C1 segment of cervical spinal cord (tissue), 14 donors: ENCODE data around the gene BEAN1.
"Not testable (repeated sequence)": the region's sequence is repeated elsewhere in the genome, so short reads cannot be mapped to it uniquely, and the experiment has no call there.

Source experiments
- DNase-seq, 14 donors: peaks; one replicate each; lab custom pipeline; 2025; lab: John Stamatoyannopoulos, UW

BEAN1 gene

DNA sequence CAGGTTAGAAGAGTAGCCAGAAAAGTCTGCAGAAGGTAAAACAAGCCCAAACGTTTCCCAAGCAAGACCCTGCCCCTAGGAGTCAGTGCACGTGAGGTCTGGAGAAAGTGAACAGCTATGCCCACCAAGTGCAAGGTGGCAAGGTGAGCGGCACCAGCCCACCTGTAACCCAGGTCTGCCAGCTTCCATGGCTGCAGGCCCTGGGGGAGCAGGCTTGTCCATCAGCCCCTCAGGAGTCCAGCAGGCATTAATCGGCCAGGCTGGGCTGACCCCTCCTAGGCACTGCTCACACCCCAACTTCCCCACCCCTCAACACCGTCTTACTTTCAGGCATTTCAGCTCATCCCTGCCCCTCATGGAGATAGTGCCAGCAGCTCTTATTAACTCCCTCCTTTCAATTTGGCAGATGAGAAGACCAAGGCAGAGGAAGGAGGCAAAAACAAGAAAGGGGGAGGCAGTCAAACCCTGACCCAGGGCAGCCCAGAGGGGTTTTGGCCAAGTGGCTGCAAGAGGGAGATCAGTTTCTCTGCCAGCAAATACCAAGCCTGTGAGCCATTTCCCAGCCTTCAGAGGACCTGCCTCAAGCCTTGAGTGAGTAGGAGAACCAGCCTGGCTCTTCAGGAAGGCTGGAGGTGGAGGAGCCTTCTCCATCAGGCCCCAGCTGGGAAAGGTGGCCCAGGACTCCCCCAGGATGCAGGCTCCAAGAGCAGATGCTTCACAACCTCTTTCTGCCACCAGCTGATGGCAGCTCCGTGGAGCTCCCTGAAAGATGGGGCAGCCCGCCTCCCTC is 14.7 kb downstream of the BEAN1 start:
- DNase-seq = no peak

DNA sequence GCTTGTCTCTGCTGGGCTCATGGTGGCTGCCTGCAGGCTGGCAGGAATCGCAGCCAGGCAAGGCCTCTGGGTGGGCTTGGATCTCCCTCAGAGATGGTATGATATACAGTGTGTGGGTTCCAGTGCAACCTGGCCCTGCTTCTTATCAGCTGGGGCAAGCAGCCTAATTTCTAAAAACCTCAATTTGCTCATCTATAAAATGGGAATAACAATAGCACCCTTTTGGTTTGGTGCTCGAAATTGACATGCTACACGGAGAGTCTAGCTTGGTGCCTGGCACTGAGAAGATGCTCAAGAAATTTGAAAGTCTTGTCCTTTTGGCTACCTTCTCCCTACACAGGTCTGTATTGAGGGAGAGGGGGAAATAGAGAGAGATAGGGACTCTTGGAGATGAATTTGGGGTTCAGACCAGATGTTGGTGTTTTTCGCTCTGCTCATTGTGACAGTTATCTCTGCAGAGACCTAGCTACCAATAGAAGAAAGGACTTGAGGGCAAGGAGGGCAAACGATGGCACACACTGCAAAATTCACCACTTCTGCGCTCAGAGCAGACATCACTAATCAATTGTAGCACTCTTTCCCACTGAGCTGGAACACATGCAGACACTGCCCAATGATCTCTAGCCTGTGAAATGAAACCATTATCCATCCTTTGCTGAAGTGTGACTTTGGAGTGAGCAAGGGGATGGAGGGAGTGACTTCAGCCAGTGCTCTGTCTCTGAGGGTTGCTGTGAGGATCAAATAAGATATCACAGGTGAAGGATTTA is 15.6 kb downstream of the BEAN1 start:
- no peak for DNase-seq

DNA sequence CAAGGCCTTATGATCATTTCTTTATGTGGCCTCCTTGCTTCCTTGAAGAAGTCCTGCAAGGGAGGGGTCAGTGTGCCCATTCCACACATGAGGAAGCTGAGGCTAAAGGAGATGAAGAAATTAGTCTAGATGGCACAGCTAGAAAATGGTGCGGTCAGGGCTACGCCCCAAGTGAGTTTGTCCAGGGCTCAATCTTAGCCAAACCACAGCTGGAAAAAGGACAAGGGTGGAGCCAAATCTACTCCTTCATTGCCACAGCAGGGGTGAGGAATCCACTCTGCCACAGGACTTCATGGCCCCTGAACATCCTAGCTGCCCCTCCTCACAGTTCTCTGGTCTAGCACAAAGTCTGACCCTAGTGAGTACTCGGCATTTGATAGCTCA is 16.2 kb downstream of the BEAN1 start:
- no peak for DNase-seq

DNA sequence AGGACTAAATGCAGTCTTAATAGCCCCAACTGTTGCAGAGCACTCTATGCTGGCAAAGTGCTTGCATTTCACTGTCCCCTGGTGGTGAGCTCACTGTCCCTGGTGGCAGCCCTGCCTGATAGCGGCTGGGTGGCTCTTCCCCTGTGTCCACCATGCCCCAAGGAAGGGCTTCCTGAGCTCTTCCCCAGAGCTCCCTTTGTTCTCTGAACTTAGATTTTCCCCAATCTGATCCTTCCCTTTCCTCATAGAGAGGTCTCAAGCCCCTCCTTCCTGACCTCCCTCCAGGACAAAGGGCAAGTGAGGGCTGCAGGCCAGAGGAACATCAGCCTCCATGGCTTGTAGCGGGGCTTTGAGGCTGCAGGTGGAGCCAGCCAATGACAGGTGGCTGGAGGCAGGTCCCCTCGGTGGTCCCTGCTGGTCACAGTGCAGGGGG is 17.0 kb downstream of the BEAN1 start:
- no peak for DNase-seq

DNA sequence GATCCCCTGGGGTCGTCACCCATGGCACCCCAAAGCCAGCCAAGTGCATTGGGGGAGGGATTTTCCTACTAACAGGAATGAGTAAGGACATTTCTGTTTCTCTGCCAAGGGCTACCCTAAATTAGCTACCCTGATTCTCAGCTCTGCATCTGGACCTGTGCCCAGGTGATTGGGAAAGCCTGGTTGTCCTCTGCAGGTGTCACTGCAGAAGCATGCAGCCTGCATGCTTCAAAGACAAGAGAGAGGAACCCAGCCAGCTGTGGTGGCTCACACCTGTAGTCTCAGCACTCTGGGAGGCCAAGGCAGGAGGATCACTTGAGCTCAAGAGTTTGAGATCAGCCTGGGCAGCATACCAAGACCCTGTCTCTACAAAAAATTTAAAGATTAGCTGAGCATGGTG is 19.6 kb downstream of the BEAN1 start:
- DNase-seq = no peak

DNA sequence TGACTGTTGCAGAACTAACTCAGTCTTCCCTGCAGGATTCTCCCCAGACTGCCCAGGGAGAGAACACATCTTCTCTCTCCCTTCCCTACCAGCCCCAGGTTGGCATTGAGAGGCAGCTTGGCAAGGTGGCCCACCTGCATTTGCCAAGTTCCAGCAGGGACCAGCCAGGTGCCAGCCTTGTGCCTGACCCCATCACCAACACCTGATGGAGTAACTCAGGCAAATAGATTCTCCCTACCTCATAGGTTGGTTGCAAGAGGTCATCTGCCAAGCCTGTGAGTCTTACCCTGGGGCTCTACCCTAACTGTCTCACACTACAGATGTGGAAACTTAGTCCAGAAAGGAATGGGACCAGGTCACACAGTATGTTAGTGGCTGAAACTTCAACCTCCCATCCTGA is 20.4 kb downstream of the BEAN1 start:
- DNase-seq = no peak

DNA sequence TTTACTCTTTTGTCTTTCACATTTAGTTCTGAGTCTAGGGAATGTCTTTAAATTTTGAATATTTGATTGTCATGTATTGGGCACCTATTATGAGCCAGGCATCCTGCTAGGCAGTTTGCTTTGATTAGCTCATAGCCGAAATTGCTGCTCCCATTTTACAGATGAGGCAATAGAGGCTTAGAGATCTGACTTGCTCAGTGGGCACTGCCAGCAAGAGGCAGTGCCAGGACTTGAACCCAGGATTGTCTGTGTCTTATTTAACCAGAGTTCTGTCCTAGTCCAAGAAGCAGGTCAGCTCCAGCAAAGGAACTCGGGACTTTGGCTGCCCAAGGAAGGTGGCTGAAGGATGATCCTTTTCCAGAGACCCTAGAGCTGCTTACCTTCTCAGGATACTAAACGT is 24.5 kb downstream of the BEAN1 start:
- no peak for DNase-seq

DNA sequence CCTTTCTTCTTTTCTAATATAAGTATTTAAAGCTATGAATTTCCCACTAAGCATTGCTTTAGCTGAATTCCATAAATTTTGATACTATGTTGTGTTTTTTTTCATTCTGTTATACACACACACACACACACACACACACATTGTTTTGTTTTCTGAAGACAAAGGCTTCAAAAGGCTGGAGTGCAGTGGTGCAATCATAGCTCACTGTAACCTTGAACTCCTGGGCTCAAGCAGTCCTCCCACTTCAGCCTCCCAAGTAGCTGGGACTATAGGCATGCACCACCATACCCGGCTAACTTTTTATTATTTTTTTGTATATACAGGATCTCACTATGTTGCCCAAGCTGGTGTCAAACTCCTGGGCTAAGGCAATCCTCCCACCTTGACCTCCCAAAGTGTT is 26.1 kb downstream of the BEAN1 start:
- not testable (repeated sequence) for DNase-seq

DNA sequence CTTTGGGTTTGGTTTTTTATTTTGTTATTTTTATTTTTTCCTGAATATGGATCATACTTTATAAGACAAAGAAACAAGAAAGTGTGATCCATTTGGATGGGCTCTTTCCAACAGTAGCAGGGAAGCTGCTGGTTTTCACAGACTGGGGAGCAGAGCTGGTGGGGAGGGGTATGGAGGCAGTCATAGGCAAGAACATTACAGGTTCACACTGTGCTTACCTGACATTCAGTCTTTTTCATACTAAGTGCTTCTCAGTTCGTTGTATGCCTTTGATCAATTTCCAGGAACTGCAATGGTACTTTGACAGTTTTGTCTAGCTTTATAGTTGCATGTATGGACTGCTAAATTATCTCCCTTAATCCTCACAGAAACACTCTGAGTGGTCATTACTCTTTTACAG is 27.7 kb downstream of the BEAN1 start:
- no peak for DNase-seq

DNA sequence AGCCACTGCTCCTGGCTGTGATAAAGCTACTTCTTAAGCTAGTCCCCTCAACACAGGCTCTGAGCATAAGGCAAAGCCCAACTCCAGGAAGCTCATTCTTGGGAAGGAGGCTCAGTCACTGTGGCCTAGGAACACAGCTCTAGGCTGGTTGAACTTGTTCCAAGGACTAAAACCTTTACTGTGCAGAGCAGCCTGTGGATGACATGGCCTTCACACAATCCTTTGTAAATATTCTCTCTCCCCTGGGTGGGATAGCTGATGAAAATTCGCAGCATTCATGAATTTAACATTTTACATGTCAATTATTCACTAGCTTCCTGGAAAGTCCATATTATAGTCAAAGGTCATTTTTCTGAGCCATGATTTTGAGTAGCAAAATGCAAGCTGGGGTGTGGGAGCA is 28.9 kb downstream of the BEAN1 start:
- no peak for DNase-seq

DNA sequence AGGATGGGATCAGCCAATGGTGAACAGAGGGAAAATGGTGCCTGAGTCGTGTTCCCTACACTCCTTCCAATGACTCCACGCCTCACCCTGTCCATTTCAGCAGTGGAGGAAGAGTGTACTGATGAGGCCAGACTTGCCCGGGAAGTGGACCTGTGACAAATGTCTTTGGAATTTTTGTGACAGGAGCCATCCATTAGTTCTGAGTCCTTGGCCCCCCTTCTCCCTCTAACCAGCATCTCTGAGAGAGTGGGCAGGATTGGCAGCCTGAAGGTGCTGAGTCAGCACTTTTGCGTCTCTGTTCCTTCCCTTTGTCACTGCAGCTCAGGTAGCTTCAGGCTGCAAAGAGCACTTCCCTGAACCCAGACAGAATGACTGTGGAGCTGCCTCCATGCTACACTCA is 30.8 kb downstream of the BEAN1 start:
- DNase-seq = no peak

DNA sequence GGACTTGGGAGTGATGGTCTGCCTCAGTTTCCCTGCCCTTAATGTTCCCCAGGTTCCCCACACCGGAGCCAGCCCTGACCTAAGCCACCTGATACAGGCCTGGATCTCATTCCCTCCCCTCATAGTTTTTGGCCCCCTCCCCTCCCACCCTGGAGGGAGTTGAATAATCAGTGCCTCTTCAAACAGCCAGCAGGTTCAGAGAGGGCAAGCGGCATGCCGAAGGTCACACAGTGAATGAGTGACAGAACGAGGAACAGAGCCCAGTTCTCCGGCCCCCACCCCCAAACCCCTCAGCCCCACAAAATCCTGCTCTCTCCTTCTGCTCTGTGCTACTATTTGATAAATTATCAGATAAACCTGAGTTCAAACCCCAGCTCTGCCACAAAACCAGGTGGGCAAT is 31.2 kb downstream of the BEAN1 start:
- no peak for DNase-seq

DNA sequence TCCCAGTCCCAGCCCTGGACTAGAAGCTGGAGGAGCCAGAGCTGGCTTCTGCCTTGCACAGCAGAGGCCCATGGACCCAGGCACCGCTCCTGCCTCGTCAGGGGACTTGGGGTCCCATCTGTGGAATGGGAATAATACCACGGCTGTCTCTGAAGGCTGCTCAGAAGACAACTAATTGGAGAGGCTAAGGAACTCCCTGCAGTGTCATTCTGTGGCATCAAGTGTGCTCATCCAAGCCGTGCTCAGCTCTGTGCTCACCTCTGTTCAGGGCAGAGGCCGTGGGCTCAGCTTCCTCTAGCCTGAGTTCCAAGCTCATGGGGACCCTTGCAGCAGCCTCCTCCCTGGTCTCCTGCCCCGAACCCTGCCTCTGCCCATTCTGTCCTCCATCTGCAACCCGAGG is 31.8 kb downstream of the BEAN1 start:
- DNase-seq = no peak

DNA sequence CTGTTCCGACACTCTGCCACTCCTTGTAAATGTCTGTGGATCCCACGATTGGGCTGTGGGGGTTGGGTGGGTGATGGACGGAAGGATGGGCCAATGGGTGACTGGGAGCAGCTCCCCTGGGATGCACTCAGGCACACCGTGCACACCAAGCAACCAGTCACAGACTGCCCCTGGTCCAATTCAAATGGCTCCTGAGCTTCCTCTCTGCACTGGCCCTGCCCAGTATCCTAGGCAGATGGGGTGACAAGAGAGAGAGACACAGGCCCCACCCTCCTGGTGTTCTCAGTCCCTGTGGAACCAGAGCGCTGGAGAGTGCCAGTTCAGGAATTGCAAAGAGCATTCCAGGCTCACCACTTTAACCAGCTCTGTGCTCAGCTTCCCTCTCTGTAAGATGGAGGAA is 32.8 kb downstream of the BEAN1 start:
- no peak for DNase-seq

DNA sequence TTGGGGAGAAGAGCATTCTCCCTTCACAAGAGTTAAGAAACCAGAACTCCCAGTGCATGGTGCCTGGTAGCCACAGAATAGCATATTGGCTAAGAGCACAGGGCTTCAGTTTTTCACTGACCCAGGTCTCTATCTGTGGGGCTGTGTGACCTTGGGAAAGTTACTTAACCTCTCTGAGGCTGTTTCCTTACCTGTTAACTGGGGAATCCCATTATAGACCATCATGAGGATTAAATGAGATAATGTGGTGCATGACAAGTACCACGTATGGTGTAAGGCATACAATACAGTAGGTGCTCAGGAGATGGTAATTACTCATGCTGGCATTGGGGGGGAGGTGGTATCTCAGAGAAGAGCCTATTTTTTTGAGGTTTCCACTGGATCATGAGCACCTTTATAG is 33.6 kb downstream of the BEAN1 start:
- DNase-seq = no peak

DNA sequence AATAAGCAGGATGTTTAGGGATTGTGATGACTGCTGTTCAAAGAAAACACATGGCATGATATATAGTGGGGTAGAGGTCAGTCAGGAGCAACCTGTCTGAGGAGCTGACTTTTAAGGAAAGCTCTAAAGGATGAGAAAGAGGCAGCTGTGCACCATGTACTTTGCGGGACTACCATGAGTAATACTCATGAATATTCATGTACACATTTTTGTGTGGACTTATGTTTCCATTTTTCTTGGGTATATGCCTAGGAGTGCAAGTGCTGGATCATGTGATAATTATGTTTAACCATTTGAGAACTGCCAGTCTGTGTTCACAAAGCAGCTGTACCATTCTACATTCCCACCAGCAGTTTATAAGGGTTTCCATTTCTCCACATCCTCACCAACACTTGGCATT is 35.8 kb downstream of the BEAN1 start:
- no peak for DNase-seq

DNA sequence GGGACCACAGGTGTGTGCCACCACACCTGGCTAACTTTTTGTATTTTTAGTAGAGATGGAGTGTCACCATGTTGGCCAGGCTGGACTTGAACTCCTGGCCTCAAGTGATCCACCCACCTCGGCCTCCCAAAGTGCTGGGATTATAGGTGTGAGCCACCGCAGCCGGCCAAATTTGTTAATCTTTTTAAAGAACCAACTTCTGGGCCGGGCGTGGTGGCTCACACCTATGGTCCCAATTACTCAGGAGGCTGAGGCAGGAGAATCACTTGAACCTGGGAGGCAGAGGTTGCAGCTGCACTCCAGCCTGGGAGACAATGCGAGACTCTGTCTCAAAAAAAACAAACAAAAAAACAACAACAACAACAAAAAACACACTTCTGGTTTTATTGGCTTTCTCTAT is 38.9 kb downstream of the BEAN1 start:
- DNase-seq = not testable (repeated sequence)

DNA sequence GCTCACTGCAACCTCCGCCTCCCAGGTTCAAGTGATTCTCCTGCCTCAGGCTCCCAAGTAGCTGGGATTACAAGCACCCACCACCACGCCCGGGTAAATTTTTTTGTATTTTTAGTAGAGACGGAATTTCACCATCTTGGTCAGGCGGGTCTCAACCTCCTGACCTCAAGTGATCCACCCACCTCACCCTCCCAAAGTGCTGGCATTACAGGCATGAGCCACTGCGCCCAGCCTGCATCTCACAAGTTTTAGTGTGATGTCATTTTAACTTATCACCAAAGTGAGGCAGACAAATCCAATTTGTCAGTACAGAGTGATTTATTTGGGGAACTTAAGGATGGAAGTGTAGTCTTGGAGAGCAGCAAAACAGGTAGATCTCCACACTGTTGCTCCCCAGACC is 39.5 kb downstream of the BEAN1 start:
- not testable (repeated sequence) for DNase-seq

DNA sequence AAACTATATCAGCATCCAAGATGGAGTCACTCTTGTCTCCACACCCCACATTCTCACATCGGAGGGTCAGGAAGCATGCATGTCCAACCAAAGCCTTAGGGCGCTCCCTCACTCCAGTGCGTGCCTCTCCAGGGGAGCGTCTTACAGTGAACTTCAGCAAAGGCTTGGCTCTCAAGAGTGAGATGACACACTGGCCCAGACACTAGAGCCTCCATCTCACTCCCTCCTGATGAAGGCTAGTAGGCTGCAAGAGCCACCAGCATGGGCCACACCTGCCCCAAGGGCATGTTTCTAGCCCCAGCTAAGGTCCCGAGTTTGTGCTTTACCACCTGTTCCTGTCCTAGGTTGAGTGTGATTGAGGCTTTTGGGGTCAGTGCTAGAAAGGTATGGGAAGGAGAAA is 40.5 kb downstream of the BEAN1 start:
- no peak for DNase-seq

DNA sequence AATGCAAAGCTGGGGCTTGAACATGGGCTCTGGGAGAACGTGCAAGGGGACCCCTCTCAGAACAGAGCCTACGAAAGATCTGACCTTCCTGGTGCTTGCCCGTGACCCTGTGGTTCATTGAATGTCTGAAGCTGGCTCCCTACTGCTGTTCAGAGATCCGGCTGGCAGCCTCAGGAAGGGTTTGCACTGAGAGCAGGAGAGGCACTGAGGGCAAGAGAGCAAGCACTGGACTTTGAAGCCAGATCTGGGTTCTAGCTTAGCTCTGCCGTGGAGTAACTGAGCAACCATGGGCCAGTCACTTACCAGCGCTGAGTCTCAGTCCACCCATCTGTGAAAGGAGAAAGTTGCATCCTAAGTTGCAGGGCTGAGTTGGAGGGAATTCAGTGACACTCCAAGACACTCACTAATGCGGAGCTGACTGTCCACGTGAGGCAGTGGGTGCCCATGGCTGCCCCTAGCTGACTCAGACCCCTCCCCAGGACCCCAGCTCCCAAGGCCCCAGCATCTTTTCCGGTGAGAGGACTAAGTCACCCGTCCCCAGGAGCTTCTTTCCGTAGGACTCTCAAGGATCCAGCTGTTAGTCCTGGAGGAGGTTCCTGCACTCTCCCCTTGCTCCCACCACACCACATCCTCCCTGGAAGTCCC is 41.3 kb downstream of the BEAN1 start:
- DNase-seq = no peak

DNA sequence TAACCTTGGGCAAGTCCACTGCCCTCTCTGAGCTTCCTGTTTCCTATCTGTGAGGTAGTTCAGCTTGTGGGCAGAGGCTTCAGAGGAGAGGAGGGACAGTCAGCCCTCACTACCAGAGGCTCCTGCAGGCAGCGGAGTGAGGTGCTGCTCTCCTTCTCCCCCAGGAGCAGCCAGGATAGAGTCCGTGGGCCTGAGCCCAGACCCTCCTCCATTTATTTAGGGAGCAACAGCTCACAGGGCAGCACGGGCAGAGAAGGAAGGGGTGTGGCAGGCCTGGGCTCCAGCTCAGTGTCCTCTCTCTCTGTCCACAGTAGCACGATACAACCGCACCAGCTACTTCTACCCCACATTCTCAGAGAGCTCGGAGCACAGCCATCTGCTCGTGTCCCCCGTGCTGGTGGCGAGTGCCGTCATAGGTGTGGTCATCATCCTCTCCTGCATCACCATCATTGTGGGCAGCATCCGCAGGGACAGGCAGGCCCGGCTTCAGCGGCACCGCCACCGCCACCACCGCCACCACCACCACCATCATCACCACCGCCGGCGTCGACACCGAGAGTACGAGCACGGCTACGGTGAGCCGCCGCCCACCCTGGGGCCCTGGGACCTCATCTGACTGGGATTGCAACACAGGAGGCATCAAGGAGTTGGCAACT is 42.3 kb downstream of the BEAN1 start:
- DNase-seq = no peak

DNA sequence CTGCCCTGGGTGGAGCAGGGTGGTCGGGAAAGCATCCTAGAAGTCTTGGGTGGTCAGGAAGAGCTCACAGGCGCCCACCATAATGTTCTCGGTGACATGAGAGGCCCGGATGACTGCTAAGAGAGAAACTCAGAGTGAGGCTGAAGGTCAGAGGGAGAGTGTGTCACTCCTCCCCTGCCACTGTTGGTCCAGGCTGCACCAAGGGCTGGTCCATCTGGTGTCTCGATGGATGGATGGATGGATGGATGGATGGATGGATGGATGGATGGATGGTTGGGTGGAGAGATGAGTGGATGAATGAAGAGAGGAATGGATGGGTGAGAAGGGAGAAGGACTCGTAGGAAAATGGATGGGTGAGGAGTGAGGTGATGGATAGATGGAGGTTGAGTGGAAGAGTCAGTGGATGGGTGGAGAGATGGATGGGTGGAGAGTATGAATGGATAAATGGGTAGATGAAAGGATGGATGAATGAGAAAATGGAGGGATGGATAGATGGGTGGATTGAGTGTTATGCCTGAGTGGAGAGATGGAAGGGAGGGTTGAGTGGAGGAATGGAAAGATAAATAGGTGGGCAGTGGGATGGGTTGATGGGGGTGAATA is 43.0 kb downstream of the BEAN1 start:
- no peak for DNase-seq
